ENCODE measurements around the gene CTPS2.
"Not testable (repeated sequence)": the region's sequence is repeated elsewhere in the genome, so short reads cannot be mapped to it uniquely, and the experiment has no call there.

Gene CTPS2

GRCh38 chrX:16651391-16652024 is 61.0 kb downstream of the CTPS2 start:
- no peak for FAIRE-seq

GRCh38 chrX:16649858-16650257 is 62.6 kb downstream of the CTPS2 start, which contains the start of gene S100G:
Gene S100G, plus strand, starts transcription at chrX:16650158. Its CDS starts 849 bp downstream, at chrX:16651007.
- FAIRE-seq: no peak

GRCh38 chrX:16646366-16647138 is 65.9 kb downstream of the CTPS2 start:
- no peak for FAIRE-seq

GRCh38 chrX:16643176-16643575 is 69.3 kb downstream of the CTPS2 start:
- FAIRE-seq: no peak

GRCh38 chrX:16640823-16641222 is 71.6 kb downstream of the CTPS2 start:
- no peak for FAIRE-seq

DNA sequence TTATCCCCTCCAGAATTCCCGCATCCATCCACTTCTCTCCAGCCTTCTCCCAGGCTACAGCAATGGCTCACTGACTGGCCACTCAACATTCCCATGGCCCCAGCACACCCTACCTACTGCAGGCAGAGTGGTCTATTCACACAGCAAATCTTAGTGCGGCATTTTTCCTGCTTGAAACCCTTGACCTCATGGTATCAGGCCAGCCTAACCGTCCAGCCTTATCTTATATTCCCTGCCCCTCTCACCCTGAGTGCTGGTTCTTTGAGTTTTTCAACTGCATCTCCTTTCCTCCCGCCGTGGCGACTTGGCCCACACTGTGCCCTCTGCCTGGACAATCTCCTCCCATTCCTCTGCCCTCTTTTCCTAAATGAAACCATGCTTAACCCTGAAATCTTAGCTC is 72.5 kb downstream of the CTPS2 start:
- no peak for FAIRE-seq

GRCh38 chrX:16638533-16638932 is 73.9 kb downstream of the CTPS2 start:
- no peak for FAIRE-seq

- FAIRE-seq: no peak
Observed at GRCh38 chrX:16635596-16635995, 76.9 kb downstream of the CTPS2 start.

DNA sequence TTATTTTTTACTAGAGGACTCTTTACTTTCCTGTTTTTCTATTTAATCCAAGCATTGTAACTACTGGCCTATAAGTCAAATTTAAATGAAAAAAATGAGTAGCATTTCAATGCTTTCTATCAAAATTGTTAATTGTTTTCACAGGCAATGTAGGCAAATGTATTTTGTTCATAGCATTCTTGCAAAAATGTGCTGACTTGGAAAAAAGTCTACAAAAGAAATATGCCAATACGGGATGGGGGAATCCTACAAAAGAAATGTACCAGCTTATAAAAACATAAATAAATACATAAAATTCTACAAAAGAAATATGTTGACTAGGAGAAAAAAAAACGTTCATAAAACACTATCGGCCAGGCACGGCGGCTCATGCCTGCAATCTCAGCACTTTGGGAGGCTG is 77.4 kb downstream of the CTPS2 start:
- no peak for FAIRE-seq

- no peak for FAIRE-seq
Observed at GRCh38 chrX:16633754-16634153, 78.7 kb downstream of the CTPS2 start.

DNA sequence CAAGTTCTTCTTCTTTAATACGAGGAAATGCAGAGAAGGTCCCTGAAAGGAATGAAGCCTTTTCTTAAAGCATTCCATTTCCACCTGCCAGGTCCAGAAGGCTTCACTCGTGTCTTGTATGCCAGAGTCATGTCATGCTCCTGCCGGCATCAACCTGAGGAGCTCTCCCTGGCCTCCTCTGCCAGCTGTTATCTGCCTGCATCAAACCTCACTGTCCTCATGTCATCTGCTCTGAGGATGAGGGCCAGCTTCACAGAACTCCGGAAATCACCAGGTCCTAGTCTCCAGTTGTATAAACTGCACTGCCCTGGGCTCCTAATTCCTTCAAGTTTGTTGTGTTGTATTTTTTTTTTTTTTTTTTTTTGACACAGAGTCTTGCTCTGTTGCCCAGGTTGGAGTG is 82.6 kb downstream of the CTPS2 start:
- FAIRE-seq: no peak

DNA sequence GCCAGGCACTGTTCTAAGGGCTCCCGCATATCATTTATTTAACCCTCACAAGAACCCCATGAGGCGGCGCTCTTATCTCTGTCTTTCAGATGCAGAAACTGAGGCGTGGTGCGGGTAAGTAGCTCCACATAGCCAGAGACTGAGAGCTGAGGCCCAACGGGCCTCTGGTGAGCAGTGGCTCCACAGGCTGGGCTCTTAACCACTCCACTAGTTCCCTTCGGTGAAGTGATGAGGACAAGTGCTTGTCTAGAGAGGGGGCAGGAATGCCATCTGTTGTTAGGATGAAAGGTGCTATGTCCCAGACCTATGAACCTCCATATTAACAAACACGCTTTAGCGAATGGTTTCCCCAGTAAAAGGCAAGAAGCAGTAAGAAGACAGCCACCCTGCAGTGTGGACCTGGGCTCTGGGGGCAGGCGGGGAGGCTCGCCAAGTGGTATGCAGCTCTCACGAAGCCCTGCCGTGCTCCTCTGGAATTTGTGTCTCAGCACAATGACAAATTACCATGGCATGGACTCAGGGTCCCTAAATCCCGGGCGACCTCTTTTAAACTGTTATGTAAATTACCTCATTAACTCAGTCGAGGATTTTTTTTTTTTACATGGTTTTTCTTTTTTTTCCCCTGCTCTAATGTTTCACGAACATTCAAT is 83.4 kb downstream of the CTPS2 start:
- FAIRE-seq: no peak

GRCh38 chrX:16628511-16628910 is 84.0 kb downstream of the CTPS2 start:
- not testable (repeated sequence) for FAIRE-seq

GRCh38 chrX:16619024-16619423 is 93.4 kb downstream of the CTPS2 start:
- FAIRE-seq: no peak

DNA sequence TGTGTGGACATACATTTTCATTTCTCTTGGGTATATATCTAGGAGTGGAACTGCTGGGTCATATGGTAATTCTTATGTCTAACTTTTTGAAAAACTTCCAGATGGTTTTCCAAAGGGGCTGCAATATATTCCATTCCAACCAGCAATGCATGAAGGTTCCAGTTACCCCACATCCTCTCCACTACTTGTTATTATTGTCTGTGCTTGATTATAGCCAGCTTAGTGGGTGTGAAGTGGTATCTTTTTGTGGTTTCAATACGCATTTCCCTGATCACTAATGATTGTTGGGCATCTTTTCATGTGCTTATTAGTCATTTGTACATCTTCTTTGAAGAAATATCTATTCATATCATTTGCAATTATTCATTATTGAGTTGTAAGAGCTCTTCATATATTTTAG is 94.0 kb downstream of the CTPS2 start:
- no peak for FAIRE-seq

DNA sequence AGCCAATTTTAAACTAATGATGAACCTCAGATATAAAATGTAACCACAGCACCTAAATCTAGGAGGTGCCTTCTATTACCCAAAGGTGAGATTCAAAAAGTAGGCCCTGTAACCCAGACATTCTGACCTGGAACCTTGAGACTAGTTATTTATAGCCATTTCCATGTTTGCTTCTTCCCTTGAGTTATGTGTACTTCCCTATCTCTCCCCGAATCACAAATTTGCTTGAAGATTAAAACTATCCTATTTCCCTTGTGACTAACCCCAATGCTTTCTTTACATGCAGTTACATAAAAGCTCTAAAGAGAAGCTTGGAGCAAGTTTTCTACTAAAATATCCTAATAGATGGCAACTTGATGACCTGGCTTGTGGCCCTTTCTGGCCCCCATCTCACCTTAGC is 95.1 kb downstream of the CTPS2 start:
- no peak for FAIRE-seq

- FAIRE-seq: no peak
Observed at GRCh38 chrX:16612257-16612897, 100.1 kb downstream of the CTPS2 start.

- not testable (repeated sequence) for FAIRE-seq
Observed at GRCh38 chrX:16610654-16611053, 101.8 kb downstream of the CTPS2 start.

DNA sequence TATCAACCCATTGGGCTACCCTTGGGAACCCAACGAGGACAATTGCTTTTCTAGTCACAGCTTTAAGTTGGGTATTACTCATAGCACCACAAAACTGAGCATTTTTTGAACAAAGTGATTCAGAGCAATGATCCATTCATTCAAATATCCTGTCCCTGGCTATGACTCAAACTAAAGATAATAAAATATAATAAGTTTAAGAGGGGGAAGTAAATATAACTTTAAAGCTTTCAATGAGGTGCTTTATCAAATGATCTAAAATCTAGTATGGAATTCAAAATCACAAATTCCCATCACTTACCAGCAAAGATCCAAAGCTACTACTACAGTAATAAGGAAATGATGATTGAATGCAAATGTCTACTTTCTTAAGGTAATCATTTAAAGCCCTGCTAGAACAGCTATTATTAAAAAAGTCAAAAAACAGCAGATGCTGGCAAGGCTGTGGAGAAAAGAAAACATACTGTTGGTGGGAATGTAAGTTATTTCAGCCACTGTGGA is 102.3 kb downstream of the CTPS2 start:
- no peak for FAIRE-seq

DNA sequence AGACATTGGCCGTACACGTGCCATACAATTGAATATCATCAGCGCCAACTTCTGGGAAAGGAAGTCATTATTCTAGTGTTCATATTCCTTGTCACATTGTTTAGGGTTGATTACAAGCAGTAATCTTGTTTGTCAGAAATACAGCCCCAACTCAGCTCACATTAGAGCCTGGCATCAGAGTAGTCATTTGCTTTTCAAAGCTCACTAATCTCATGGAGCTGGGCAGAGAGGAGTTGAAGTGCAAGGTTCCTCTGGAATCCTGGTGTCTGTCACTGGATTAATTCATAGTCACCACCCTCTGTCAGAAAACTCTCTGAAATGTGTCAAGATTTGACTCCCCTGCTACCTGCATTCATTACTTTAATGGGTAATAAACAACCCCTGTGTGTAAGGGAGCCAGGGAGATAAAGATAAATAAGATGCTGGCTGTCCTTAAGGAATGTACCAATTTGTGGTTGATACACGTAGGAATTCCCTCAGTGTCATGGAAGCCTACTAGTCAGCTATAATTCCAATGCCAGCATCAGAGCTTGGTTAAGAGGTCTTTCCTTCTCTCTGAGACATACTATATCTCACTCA is 106.2 kb downstream of the CTPS2 start:
- FAIRE-seq: no peak

DNA sequence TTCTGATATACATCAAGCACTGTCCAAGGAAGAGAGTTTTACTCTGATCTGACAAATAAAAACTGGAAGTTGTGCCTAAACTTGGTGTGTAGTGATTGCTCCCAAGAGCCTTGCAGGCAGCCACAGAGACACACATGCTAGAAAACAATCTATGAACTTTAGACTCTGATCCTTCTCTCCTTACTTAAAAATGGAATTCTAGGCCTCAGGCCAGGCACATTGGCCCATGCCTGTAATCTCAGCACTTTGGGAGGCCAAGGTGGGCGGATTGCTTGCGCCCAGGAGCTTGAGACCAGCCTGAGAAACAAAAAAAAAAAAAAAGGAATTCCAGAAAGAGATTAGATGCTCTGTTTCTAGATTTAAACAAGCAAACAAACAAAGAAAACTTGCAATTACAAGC is 108.1 kb downstream of the CTPS2 start:
- FAIRE-seq: no peak

DNA sequence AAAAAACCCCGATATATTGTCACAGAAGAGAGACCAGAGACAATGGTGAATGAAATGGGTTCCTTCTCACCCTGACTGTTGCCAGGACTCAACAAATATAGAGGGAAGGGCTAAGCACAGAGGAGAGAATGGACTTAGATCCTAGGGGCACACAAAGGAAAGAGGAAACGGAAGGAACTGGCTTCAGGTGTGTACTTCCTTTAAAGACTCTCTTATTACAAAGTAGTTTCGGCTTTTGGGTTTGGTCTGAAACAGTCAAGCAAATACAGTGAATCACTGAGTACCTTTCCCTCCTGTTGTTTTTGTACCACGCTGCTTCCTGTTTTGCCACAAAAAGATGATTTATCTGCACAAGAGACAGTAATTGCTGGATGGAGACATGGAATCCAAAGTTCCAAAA is 108.6 kb downstream of the CTPS2 start:
- FAIRE-seq: no peak

- FAIRE-seq: not testable (repeated sequence)
Observed at GRCh38 chrX:16603235-16603634, 109.2 kb downstream of the CTPS2 start.

Data from A204.1 (cell line).